Measurements from ENCODE around the gene MVB12B. TPM values are rescaled to one million over a fixed set of nuclear protein-coding genes. Genes with fewer than 3 reads are reported as not detected.

Gene MVB12B
- total RNA-seq, 4 donors from 2014 or later = 27.2 to 36.9 (median 33.2) TPM

- H3K27me3 ChIP-seq = peaks cover 0 to 3% of the 10 kb centered on the region in 2 donors
- H3K4me1 ChIP-seq = peaks cover 0 to 12% (median 3%) of the 10 kb centered on the region in 4 donors
- WGBS, 2 donors = 78 to 88% methylated on average over 14 of the region's 14 CpGs
- no peaks in the 10 kb centered on the region for H3K36me3 ChIP-seq
- TF ChIP-seq CTCF (IDR thresholded peaks at IDR 0.05) (no peak), EP300 (IDR thresholded peaks at IDR 0.05) (no peak), POLR2A (IDR thresholded peaks at IDR 0.05) (no peak)
- H3K9me3 ChIP-seq = no peaks in the 10 kb centered on the region
- no peak for DNase-seq (ENCODE audit: low spot score in 2 of 2)
- no peak overlapping the region for H3K27ac ChIP-seq
- no peak overlapping the region for H3K4me3 ChIP-seq
Measured at GRCh38 chr9:126528111-126528510, 201.5 kb downstream of the MVB12B start.

- peaks cover 0 to 7% of the 10 kb centered on the region in 2 donors for H3K27me3 ChIP-seq
- peaks cover 0 to 5% (median 0%) of the 10 kb centered on the region in 4 donors for H3K4me1 ChIP-seq
- TF ChIP-seq POLR2A (IDR thresholded peaks at IDR 0.05) = no peak
- no peak overlapping the region for H3K27ac ChIP-seq
- H3K4me3 ChIP-seq = no peak overlapping the region
- no peaks in the 10 kb centered on the region for H3K9me3 ChIP-seq
- WGBS, 2 donors = 92 to 97% methylated on average over 10 of the region's 10 CpGs
- no peaks in the 10 kb centered on the region for H3K36me3 ChIP-seq
- DNase-seq (ENCODE audit: low spot score in 2 of 2) = no peak
Measured at GRCh38 chr9:126528915-126529314, 202.3 kb downstream of the MVB12B start.

GRCh38 chr9:126531035-126531571 lies 204.5 kb downstream of the MVB12B start:
- 78 to 81% methylated on average over 10 of the region's 10 CpGs for WGBS, 2 donors
- TF ChIP-seq POLR2A (IDR thresholded peaks at IDR 0.05) = no peak
- no peak for TF ChIP-seq CTCF (IDR thresholded peaks at IDR 0.05)
- TF ChIP-seq EP300 (IDR thresholded peaks at IDR 0.05) = no peak

GRCh38 chr9:126531591-126531990 lies 205.0 kb downstream of the MVB12B start:
- Histone ChIP-seq H3K4me3 (no peak overlapping the region), H3K27ac (no peak overlapping the region), H3K27me3 (peaks cover 0 to 30% of the 10 kb centered on the region in 2 donors), H3K36me3 (no peaks in the 10 kb centered on the region), H3K9me3 (no peaks in the 10 kb centered on the region), H3K4me1 (no peaks in the 10 kb centered on the region)
- WGBS, 2 donors = 53 to 62% methylated on average over 5 of the region's 5 CpGs
- no peak for DNase-seq (ENCODE audit: low spot score in 2 of 2)
- no peak for TF ChIP-seq POLR2A (IDR thresholded peaks at IDR 0.05)
- no peak for TF ChIP-seq EP300 (IDR thresholded peaks at IDR 0.05)
- TF ChIP-seq CTCF (IDR thresholded peaks at IDR 0.05) = no peak

More at GRCh38 chr9:126531035-126531571, 204.5 kb downstream of the MVB12B start:
- H3K4me3 ChIP-seq = no peak overlapping the region
- no peak overlapping the region for H3K27ac ChIP-seq
- no peak for DNase-seq (ENCODE audit: low spot score in 2 of 2)
- peaks cover 0 to 25% of the 10 kb centered on the region in 2 donors for H3K27me3 ChIP-seq
- H3K36me3 ChIP-seq = no peaks in the 10 kb centered on the region
- H3K4me1 ChIP-seq = no peaks in the 10 kb centered on the region
- no peaks in the 10 kb centered on the region for H3K9me3 ChIP-seq

- peaks cover 0 to 35% of the 10 kb centered on the region in 2 donors for H3K27me3 ChIP-seq
- WGBS, 2 donors = 72 to 74% methylated on average over 8 of the region's 9 CpGs
Measured at GRCh38 chr9:126532019-126532462, 205.4 kb downstream of the MVB12B start.

More at GRCh38 chr9:126532019-126532462, 205.4 kb downstream of the MVB12B start:
- Histone ChIP-seq H3K27ac (no peak overlapping the region), H3K36me3 (no peaks in the 10 kb centered on the region), H3K9me3 (no peaks in the 10 kb centered on the region), H3K4me3 (no peak overlapping the region), H3K4me1 (no peaks in the 10 kb centered on the region)
- DNase-seq (ENCODE audit: low spot score in 2 of 2) = no peak
- no peak for TF ChIP-seq CTCF (IDR thresholded peaks at IDR 0.05)
- no peak for TF ChIP-seq EP300 (IDR thresholded peaks at IDR 0.05)
- TF ChIP-seq POLR2A (IDR thresholded peaks at IDR 0.05) = no peak

Measured in tibial nerve (tissue), 4 donors.